ENCODE measurements around the gene COL9A1.

The COL9A1 gene

GRCh38 chr6:70221715-70222438, 81.0 kb downstream of the COL9A1 start:
- DNase-seq: no peak

GRCh38 chr6:70221025-70221714, 81.7 kb downstream of the COL9A1 start:
- DNase-seq: peak; percentile 27

- no peak for DNase-seq
Observed at GRCh38 chr6:70219943-70220613, 82.8 kb downstream of the COL9A1 start.

- DNase-seq: no peak
Observed at GRCh38 chr6:70216767-70217166, 86.1 kb downstream of the COL9A1 start.

- DNase-seq: no peak
Observed at GRCh38 chr6:70215460-70216108, 87.3 kb downstream of the COL9A1 start.

- no peak for DNase-seq
Observed at GRCh38 chr6:70210462-70210861, 92.4 kb downstream of the COL9A1 start.

- DNase-seq: no peak
Observed at GRCh38 chr6:70208235-70208790, 94.6 kb downstream of the COL9A1 start.

- no peak for DNase-seq
Observed at GRCh38 chr6:70198785-70199184, 104.1 kb downstream of the COL9A1 start.

- no peak for DNase-seq
Observed at GRCh38 chr6:70196531-70196930, 106.4 kb downstream of the COL9A1 start.

- no peak for DNase-seq
Observed at GRCh38 chr6:70194421-70194820, 108.5 kb downstream of the COL9A1 start.

GRCh38 chr6:70188202-70188601, 114.7 kb downstream of the COL9A1 start:
- DNase-seq: no peak

- no peak for DNase-seq
Observed at GRCh38 chr6:70186461-70186860, 116.4 kb downstream of the COL9A1 start.

- no peak for DNase-seq
Observed at GRCh38 chr6:70184723-70185122, 118.2 kb downstream of the COL9A1 start.

- DNase-seq: no peak
Observed at GRCh38 chr6:70183538-70183937, 119.3 kb downstream of the COL9A1 start.

GRCh38 chr6:70180901-70181599, 121.8 kb downstream of the COL9A1 start:
- DNase-seq: no peak

- DNase-seq: no peak
Observed at GRCh38 chr6:70180183-70180900, 122.5 kb downstream of the COL9A1 start.

GRCh38 chr6:70176842-70177550, 125.9 kb downstream of the COL9A1 start:
- DNase-seq: no peak

GRCh38 chr6:70175770-70176169, 127.1 kb downstream of the COL9A1 start:
- DNase-seq: no peak

GRCh38 chr6:70172252-70172651, 130.6 kb downstream of the COL9A1 start:
- DNase-seq: no peak

- DNase-seq: no peak
Observed at GRCh38 chr6:70171236-70171635, 131.6 kb downstream of the COL9A1 start.
